HUES6 (cell line): ENCODE measurements around the gene MADD.

Experiments used
- H3K27ac ChIP-seq: 2 replicates; pipeline ENCODE4 v1.7.0; 2013; ENCODE audit warnings: low read depth, mild to moderate bottlenecking, low read length, inconsistent platforms
- H3K27me3 ChIP-seq: 2 replicates; pipeline ENCODE4 v1.6.1; 2013; ENCODE audit warnings: low read length; ENCODE audit not compliant: control insufficient read depth, insufficient read depth
- H3K36me3 ChIP-seq: 2 replicates; pipeline ENCODE4 v1.6.1; 2013; ENCODE audit warnings: low read length; ENCODE audit not compliant: control insufficient read depth, insufficient read depth
- H3K4me1 ChIP-seq: 2 replicates; pipeline ENCODE4 v1.6.1; 2013; ENCODE audit warnings: low read length; ENCODE audit not compliant: control insufficient read depth, insufficient read depth
- H3K4me3 ChIP-seq: 2 replicates; pipeline ENCODE4 v1.5.1; 2013; ENCODE audit warnings: low read depth, low read length
- H3K9ac ChIP-seq: one replicate; pipeline ENCODE4 v1.6.1; 2013; ENCODE audit warnings: mild to moderate bottlenecking, low read length
- H3K9me3 ChIP-seq: 2 replicates; pipeline ENCODE4 v1.6.1; 2013; ENCODE audit warnings: low read depth, low read length; ENCODE audit not compliant: control insufficient read depth, insufficient read depth

MADD gene

GRCh38 chr11:47269829-47270305 is at the start of gene MADD:
MADD (plus strand) TSS chr11:47270133.
- Histone ChIP-seq H3K27ac (peak within 1 kb of the TSS; percentile 61; the same call in 1 of the 2 replicates), H3K4me3 (peak within 1 kb of the TSS; percentile 95), H3K9me3 (no peaks in the 10 kb centered on the region), H3K36me3 (peaks cover 7% of the 10 kb centered on the region), H3K27me3 (no peaks in the 10 kb centered on the region), H3K9ac (peak within 1 kb of the TSS; percentile 88), H3K4me1 (peaks cover 26% of the 10 kb centered on the region)

GRCh38 chr11:47220401-47220821 is 49.5 kb upstream of the MADD start:
- H3K4me3 ChIP-seq = no peak overlapping the region
- no peaks in the 10 kb centered on the region for H3K27me3 ChIP-seq
- H3K4me1 ChIP-seq = peaks cover 8% of the 10 kb centered on the region
- H3K9me3 ChIP-seq = no peaks in the 10 kb centered on the region
- H3K36me3 ChIP-seq = peaks cover 49% of the 10 kb centered on the region
- H3K27ac ChIP-seq = no peak overlapping the region
- no peak overlapping the region for H3K9ac ChIP-seq

- Histone ChIP-seq H3K9ac (no peak overlapping the region), H3K36me3 (peaks cover 65% of the 10 kb centered on the region), H3K9me3 (no peaks in the 10 kb centered on the region), H3K4me1 (no peaks in the 10 kb centered on the region), H3K27ac (no peak overlapping the region), H3K4me3 (no peak overlapping the region), H3K27me3 (no peaks in the 10 kb centered on the region)
Observed at GRCh38 chr11:47222696-47223095, 47.2 kb upstream of the MADD start.

GRCh38 chr11:47225552-47226400 is 44.2 kb upstream of the MADD start:
- Histone ChIP-seq H3K27me3 (no peaks in the 10 kb centered on the region), H3K4me3 (no peak overlapping the region), H3K9me3 (no peaks in the 10 kb centered on the region), H3K27ac (no peak overlapping the region), H3K4me1 (no peaks in the 10 kb centered on the region), H3K36me3 (peaks cover 65% of the 10 kb centered on the region), H3K9ac (no peak overlapping the region)

GRCh38 chr11:47229161-47229560 is 40.8 kb upstream of the MADD start:
- no peaks in the 10 kb centered on the region for H3K27me3 ChIP-seq

GRCh38 chr11:47233051-47233450 is 36.9 kb upstream of the MADD start:
- Histone ChIP-seq H3K9ac (no peak overlapping the region), H3K27ac (no peak overlapping the region), H3K4me3 (no peak overlapping the region), H3K27me3 (no peaks in the 10 kb centered on the region), H3K9me3 (no peaks in the 10 kb centered on the region), H3K36me3 (peaks cover 61% of the 10 kb centered on the region), H3K4me1 (no peaks in the 10 kb centered on the region)

More at GRCh38 chr11:47229161-47229560, 40.8 kb upstream of the MADD start:
- no peaks in the 10 kb centered on the region for H3K4me1 ChIP-seq
- no peak overlapping the region for H3K9ac ChIP-seq
- H3K9me3 ChIP-seq = no peaks in the 10 kb centered on the region
- H3K36me3 ChIP-seq = peaks cover 54% of the 10 kb centered on the region
- H3K27ac ChIP-seq = no peak overlapping the region
- no peak overlapping the region for H3K4me3 ChIP-seq

GRCh38 chr11:47233989-47234668 is 35.8 kb upstream of the MADD start:
- Histone ChIP-seq H3K36me3 (peaks cover 62% of the 10 kb centered on the region), H3K4me1 (no peaks in the 10 kb centered on the region), H3K9ac (no peak overlapping the region), H3K9me3 (no peaks in the 10 kb centered on the region), H3K4me3 (no peak overlapping the region), H3K27ac (no peak overlapping the region), H3K27me3 (no peaks in the 10 kb centered on the region)

GRCh38 chr11:47234669-47235100 is 35.2 kb upstream of the MADD start:
- H3K27ac ChIP-seq = no peak overlapping the region
- no peaks in the 10 kb centered on the region for H3K27me3 ChIP-seq
- H3K9ac ChIP-seq = no peak overlapping the region
- peaks cover 62% of the 10 kb centered on the region for H3K36me3 ChIP-seq
- no peaks in the 10 kb centered on the region for H3K9me3 ChIP-seq
- H3K4me3 ChIP-seq = no peak overlapping the region
- no peaks in the 10 kb centered on the region for H3K4me1 ChIP-seq

- Histone ChIP-seq H3K4me1 (no peaks in the 10 kb centered on the region), H3K27ac (no peak overlapping the region), H3K36me3 (peaks cover 64% of the 10 kb centered on the region), H3K9me3 (no peaks in the 10 kb centered on the region), H3K9ac (no peak overlapping the region), H3K27me3 (no peaks in the 10 kb centered on the region), H3K4me3 (no peak overlapping the region)
Observed at GRCh38 chr11:47235163-47235562, 34.8 kb upstream of the MADD start.

- Histone ChIP-seq H3K27me3 (no peaks in the 10 kb centered on the region), H3K4me1 (no peaks in the 10 kb centered on the region), H3K9ac (no peak overlapping the region), H3K36me3 (peaks cover 69% of the 10 kb centered on the region), H3K4me3 (no peak overlapping the region), H3K27ac (no peak overlapping the region), H3K9me3 (no peaks in the 10 kb centered on the region)
Observed at GRCh38 chr11:47236482-47236881, 33.5 kb upstream of the MADD start.

- H3K9me3 ChIP-seq = no peaks in the 10 kb centered on the region
- no peaks in the 10 kb centered on the region for H3K27me3 ChIP-seq
- H3K27ac ChIP-seq = no peak overlapping the region
- H3K36me3 ChIP-seq = peaks cover 80% of the 10 kb centered on the region
- H3K4me1 ChIP-seq = no peaks in the 10 kb centered on the region
- H3K4me3 ChIP-seq = no peak overlapping the region
- H3K9ac ChIP-seq = no peak overlapping the region
Observed at GRCh38 chr11:47239852-47240251, 30.1 kb upstream of the MADD start.
